ENCODE results near the gene SRRT. TPM values are rescaled to one million over a fixed set of nuclear protein-coding genes. Genes with fewer than 3 reads are reported as not detected.
A peak's percentile ranks its signal among the peaks of the same experiment; 100 is the strongest.

The SRRT gene
- total and polyA plus RNA-seq, 4 donors: 27.2 to 45.0 (median 30.3) TPM

- peak; percentile 85 for DNase-seq (ENCODE audit: low spot score)
- no peaks in the 10 kb centered on the region for H3K9me3 ChIP-seq (ENCODE audit: control insufficient read depth in 4 of 4, low read length in 3 of 4)
- peak overlapping the region in 2 of 3 donors; percentile 34 to 41 for H3K4me3 ChIP-seq (ENCODE audit: low read depth in 1 of 3, low read length in 3 of 3)
- TF ChIP-seq SP1 (IDR thresholded peaks at IDR 0.05) (peak; percentile 62), NR2F2 (IDR thresholded peaks at IDR 0.05) (peak; percentile 73), CTCF (IDR thresholded peaks at IDR 0.05; ENCODE audit: low read depth, low read length, missing input control) (no peak), GABPA (IDR thresholded peaks at IDR 0.05 in 1 of 2, conservative IDR thresholded peaks at IDR 0.05 in 1 of 2) (no peak), RAD21 (IDR thresholded peaks at IDR 0.05) (peak in 1 of 2 donors; percentile 48), RXRA (IDR thresholded peaks at IDR 0.05) (peak; percentile 82 to 93), TAF1 (conservative IDR thresholded peaks at IDR 0.05) (no peak), FOXA2 (IDR thresholded peaks at IDR 0.05) (no peak), HNF4G (IDR thresholded peaks at IDR 0.05) (no peak), EGR1 (IDR thresholded peaks at IDR 0.05; ENCODE audit: low read depth in 2 of 2) (no peak), HNF4A (conservative IDR thresholded peaks at IDR 0.05) (peak in 1 of 2 donors; percentile 33), ZBTB33 (IDR thresholded peaks at IDR 0.05) (peak; percentile 41), FOXA1 (IDR thresholded peaks at IDR 0.05) (no peak), REST (IDR thresholded peaks at IDR 0.05) (no peak), YY1 (IDR thresholded peaks at IDR 0.05) (peak; percentile 99), MAX (IDR thresholded peaks at IDR 0.05) (peak; percentile 79), ATF3 (IDR thresholded peaks at IDR 0.05) (peak; percentile 55), JUND (IDR thresholded peaks at IDR 0.05) (peak in 1 of 2 donors; percentile 52)
- H3K27ac ChIP-seq (ENCODE audit: low read depth in 1 of 2, low read length in 2 of 2): peak overlapping the region; percentile 42 to 83
- no peaks in the 10 kb centered on the region for H3K27me3 ChIP-seq (ENCODE audit: control insufficient read depth in 4 of 4, insufficient read depth in 4 of 4, low read length in 3 of 4)
- H3K36me3 ChIP-seq (ENCODE audit: control insufficient read depth in 4 of 4, insufficient read depth in 3 of 4, low read depth in 1 of 4, low read length in 3 of 4): no peaks in the 10 kb centered on the region
- peak overlapping the region in 1 of 2 donors; percentile 63 for H3K9ac ChIP-seq (ENCODE audit: low read depth in 1 of 2, low read length in 2 of 2)
- WGBS: 21% methylated on average over 37 of the region's 37 CpGs
- H3K4me1 ChIP-seq (ENCODE audit: control insufficient read depth in 4 of 4, insufficient read depth in 4 of 4, low read length in 3 of 4): peaks cover 13 to 37% (median 25%) of the 10 kb centered on the region in 4 donors
Observed at GRCh38 chr7:100837099-100837836, 37.6 kb upstream of the SRRT start.

All from liver (tissue), 9 donors.